NCI-H774 (cell line): Measurements from ENCODE around the gene CRB2.

Experiments
- DNase-seq: peaks from one replicate; lab custom pipeline; 2025; lab: John Stamatoyannopoulos, UW

The CRB2 gene

GRCh38 chr9:123365287-123365880 lies 9.4 kb downstream of the CRB2 start:
- DNase-seq, result no peak

GRCh38 chr9:123365881-123366528 lies 10.0 kb downstream of the CRB2 start:
- no peak for DNase-seq

- no peak for DNase-seq
Measured at GRCh38 chr9:123368023-123368422, 12.0 kb downstream of the CRB2 start.

- DNase-seq, result no peak
Measured at GRCh38 chr9:123368536-123369153, 12.6 kb downstream of the CRB2 start.

GRCh38 chr9:123369296-123369695 lies 13.3 kb downstream of the CRB2 start:
- DNase-seq, result no peak

GRCh38 chr9:123370108-123370507 lies 14.1 kb downstream of the CRB2 start:
- DNase-seq, result no peak

- no peak for DNase-seq
Measured at GRCh38 chr9:123370526-123371227, 14.7 kb downstream of the CRB2 start.

GRCh38 chr9:123371228-123371584 lies 15.2 kb downstream of the CRB2 start:
- no peak for DNase-seq

- no peak for DNase-seq
Measured at GRCh38 chr9:123371805-123372590, 16.0 kb downstream of the CRB2 start.

GRCh38 chr9:123372766-123373446 lies 16.9 kb downstream of the CRB2 start:
- no peak for DNase-seq

- DNase-seq, result no peak
Measured at GRCh38 chr9:123373447-123373923, 17.5 kb downstream of the CRB2 start.

- no peak for DNase-seq
Measured at GRCh38 chr9:123373946-123374345, 17.9 kb downstream of the CRB2 start.

GRCh38 chr9:123375469-123376132 lies 19.6 kb downstream of the CRB2 start:
- no peak for DNase-seq

- DNase-seq, result no peak
Measured at GRCh38 chr9:123376218-123377071, 20.4 kb downstream of the CRB2 start.

GRCh38 chr9:123377211-123377971 lies 21.4 kb downstream of the CRB2 start:
- no peak for DNase-seq

GRCh38 chr9:123378025-123378424 lies 22.0 kb downstream of the CRB2 start:
- DNase-seq, result no peak

GRCh38 chr9:123378956-123379660 lies 23.1 kb downstream of the CRB2 start:
- no peak for DNase-seq

- no peak for DNase-seq
Measured at GRCh38 chr9:123380852-123381705, 25.1 kb downstream of the CRB2 start.
